ENCODE data around the gene SIRPB1.
A peak's percentile ranks its signal among the peaks of the same experiment; 100 is the strongest.

The SIRPB1 gene

DNA sequence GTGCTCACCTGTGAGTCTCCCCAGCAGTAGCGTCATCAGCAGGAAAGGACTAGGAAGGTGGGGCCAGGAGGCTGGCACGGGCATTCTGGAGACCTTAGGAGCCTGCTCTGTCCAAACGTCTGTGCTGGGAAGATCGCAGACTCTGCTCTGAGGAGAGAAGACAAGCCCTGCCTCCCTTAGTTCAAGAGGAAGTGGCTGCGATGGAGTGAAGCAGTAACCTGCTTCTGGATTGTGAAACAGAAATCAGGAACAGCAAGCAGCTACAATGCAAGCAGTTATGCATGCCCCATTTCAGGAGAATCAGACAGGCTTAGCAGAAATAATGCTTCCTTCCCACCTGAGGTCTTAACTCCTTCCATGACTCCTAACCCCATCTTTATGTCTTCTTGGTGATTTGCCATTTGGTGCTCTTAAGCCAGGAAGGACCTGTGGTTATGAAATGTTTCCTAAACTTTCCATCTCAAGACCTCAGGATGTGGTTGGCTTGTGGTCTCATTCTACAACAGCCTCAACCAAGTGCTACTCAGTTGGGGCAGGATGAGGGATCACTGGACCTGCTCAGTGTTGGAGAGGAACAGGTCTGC is at the start of gene SIRPB1:
SIRPB1 (minus strand) TSS at position 149 of the 584 bp plus-strand sequence; CDS start at position 84, 65 bp downstream.
- Mint-ChIP-seq H3K4me1 (ENCODE audit: low read depth) (peaks cover 52% of the 10 kb centered on the region), H3K36me3 (ENCODE audit: low read depth) (peaks cover 32% of the 10 kb centered on the region), H3K27me3 (ENCODE audit: low read depth) (no peaks in the 10 kb centered on the region), H3K9me3 (peaks cover 16% of the 10 kb centered on the region), H3K27ac (peak within 1 kb of the TSS; percentile 14), H3K4me3 (peak within 1 kb of the TSS; percentile 26)
- DNase-seq (ENCODE audit: low spot score): no peak

DNA sequence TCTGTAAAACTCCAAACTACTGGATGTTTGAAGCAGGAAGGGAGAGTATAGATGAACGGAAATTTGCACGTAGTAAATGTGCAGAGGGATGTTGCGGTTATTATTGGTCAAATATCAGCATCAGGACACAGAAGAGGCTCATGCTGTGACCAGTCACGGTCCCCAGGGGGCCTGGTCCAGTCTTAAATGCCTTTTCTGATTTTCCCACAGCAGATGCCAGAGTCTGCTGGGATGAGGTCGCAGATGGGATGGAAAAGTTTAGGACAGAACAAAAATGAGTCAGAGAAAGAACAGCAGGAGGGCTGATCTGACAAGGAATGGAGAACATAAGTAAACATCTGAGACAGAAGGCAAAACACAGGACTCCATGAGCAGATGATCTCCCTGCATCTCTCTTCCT is 49.5 kb upstream of the SIRPB1 start:
- no peak overlapping the region for H3K27ac Mint-ChIP-seq
- H3K9me3 Mint-ChIP-seq: peaks cover 21% of the 10 kb centered on the region
- peaks cover 77% of the 10 kb centered on the region for H3K4me1 Mint-ChIP-seq (ENCODE audit: low read depth)
- peaks cover 46% of the 10 kb centered on the region for H3K36me3 Mint-ChIP-seq (ENCODE audit: low read depth)
- no peak for DNase-seq (ENCODE audit: low spot score)
- no peaks in the 10 kb centered on the region for H3K27me3 Mint-ChIP-seq (ENCODE audit: low read depth)
- H3K4me3 Mint-ChIP-seq: no peak overlapping the region

GRCh38 chr20:1667502-1668085 is 47.8 kb upstream of the SIRPB1 start:
- DNase-seq (ENCODE audit: low spot score): no peak
- Mint-ChIP-seq H3K27me3 (ENCODE audit: low read depth) (no peaks in the 10 kb centered on the region), H3K9me3 (peaks cover 21% of the 10 kb centered on the region), H3K36me3 (ENCODE audit: low read depth) (peaks cover 41% of the 10 kb centered on the region), H3K4me3 (peak overlapping the region; percentile 0), H3K4me1 (ENCODE audit: low read depth) (peaks cover 76% of the 10 kb centered on the region), H3K27ac (peak overlapping the region; percentile 72)

- Mint-ChIP-seq H3K27me3 (ENCODE audit: low read depth) (no peaks in the 10 kb centered on the region), H3K27ac (no peak overlapping the region), H3K4me3 (no peak overlapping the region), H3K9me3 (peaks cover 21% of the 10 kb centered on the region), H3K4me1 (ENCODE audit: low read depth) (peaks cover 76% of the 10 kb centered on the region), H3K36me3 (ENCODE audit: low read depth) (peaks cover 35% of the 10 kb centered on the region)
- DNase-seq (ENCODE audit: low spot score): no peak
Measured at GRCh38 chr20:1666802-1667201, 47.0 kb upstream of the SIRPB1 start.

- Mint-ChIP-seq H3K4me3 (peak overlapping the region; percentile 78), H3K9me3 (peaks cover 7% of the 10 kb centered on the region), H3K4me1 (ENCODE audit: low read depth) (peaks cover 76% of the 10 kb centered on the region), H3K36me3 (ENCODE audit: low read depth) (peaks cover 25% of the 10 kb centered on the region), H3K27me3 (ENCODE audit: low read depth) (no peaks in the 10 kb centered on the region), H3K27ac (peak overlapping the region; percentile 85)
- DNase-seq (ENCODE audit: low spot score): no peak
Measured at GRCh38 chr20:1665345-1665744, 45.5 kb upstream of the SIRPB1 start.

GRCh38 chr20:1664911-1665310 is 45.1 kb upstream of the SIRPB1 start:
- H3K27me3 Mint-ChIP-seq (ENCODE audit: low read depth): no peaks in the 10 kb centered on the region
- peak overlapping the region; percentile 85 for H3K27ac Mint-ChIP-seq
- H3K4me1 Mint-ChIP-seq (ENCODE audit: low read depth): peaks cover 76% of the 10 kb centered on the region
- H3K36me3 Mint-ChIP-seq (ENCODE audit: low read depth): peaks cover 23% of the 10 kb centered on the region
- peak overlapping the region; percentile 78 for H3K4me3 Mint-ChIP-seq
- DNase-seq (ENCODE audit: low spot score): peak; percentile 71
- H3K9me3 Mint-ChIP-seq: peaks cover 7% of the 10 kb centered on the region

- Mint-ChIP-seq H3K36me3 (ENCODE audit: low read depth) (peaks cover 16% of the 10 kb centered on the region), H3K4me1 (ENCODE audit: low read depth) (peaks cover 80% of the 10 kb centered on the region), H3K27me3 (ENCODE audit: low read depth) (no peaks in the 10 kb centered on the region), H3K27ac (peak overlapping the region; percentile 85), H3K4me3 (peak overlapping the region; percentile 78), H3K9me3 (peaks cover 7% of the 10 kb centered on the region)
- no peak for DNase-seq (ENCODE audit: low spot score)
Measured at GRCh38 chr20:1663917-1664316, 44.1 kb upstream of the SIRPB1 start.

GRCh38 chr20:1661542-1662299 is 41.9 kb upstream of the SIRPB1 start:
- Mint-ChIP-seq H3K27ac (peak overlapping the region; percentile 89), H3K27me3 (ENCODE audit: low read depth) (no peaks in the 10 kb centered on the region), H3K36me3 (ENCODE audit: low read depth) (peaks cover 14% of the 10 kb centered on the region), H3K9me3 (no peaks in the 10 kb centered on the region), H3K4me1 (ENCODE audit: low read depth) (peaks cover 84% of the 10 kb centered on the region), H3K4me3 (peak overlapping the region; percentile 58)
- DNase-seq (ENCODE audit: low spot score): no peak

DNA sequence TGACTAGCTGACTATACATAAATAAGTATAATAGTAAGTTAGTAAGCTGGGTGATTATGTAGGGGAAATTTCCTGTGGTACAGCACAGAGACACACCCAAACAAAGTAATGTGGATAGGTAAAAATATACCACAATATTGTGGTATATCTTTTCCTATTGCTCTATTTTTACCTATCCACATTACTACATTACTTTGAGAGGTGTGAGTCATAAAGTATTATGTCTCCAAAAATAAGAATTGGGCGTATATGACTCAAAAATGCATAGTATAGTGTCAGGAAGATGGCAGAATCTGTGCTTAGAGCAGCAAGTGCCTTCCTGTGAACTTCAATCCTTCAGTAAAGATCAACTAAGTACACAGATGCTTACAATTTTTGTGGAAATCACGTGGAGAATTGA is 40.4 kb upstream of the SIRPB1 start:
- Mint-ChIP-seq H3K4me1 (ENCODE audit: low read depth) (peaks cover 85% of the 10 kb centered on the region), H3K36me3 (ENCODE audit: low read depth) (peaks cover 20% of the 10 kb centered on the region), H3K9me3 (no peaks in the 10 kb centered on the region), H3K27ac (peak overlapping the region; percentile 89), H3K27me3 (ENCODE audit: low read depth) (no peaks in the 10 kb centered on the region), H3K4me3 (peak overlapping the region; percentile 58)
- DNase-seq (ENCODE audit: low spot score): no peak

- no peak for DNase-seq (ENCODE audit: low spot score)
- H3K36me3 Mint-ChIP-seq (ENCODE audit: low read depth): peaks cover 41% of the 10 kb centered on the region
- peak within 1 kb of the TSS; percentile 92 for H3K4me3 Mint-ChIP-seq
- H3K27me3 Mint-ChIP-seq (ENCODE audit: low read depth): no peaks in the 10 kb centered on the region
- peaks cover 21% of the 10 kb centered on the region for H3K9me3 Mint-ChIP-seq
- peaks cover 82% of the 10 kb centered on the region for H3K4me1 Mint-ChIP-seq (ENCODE audit: low read depth)
- H3K27ac Mint-ChIP-seq: peak within 1 kb of the TSS; percentile 98
Measured at GRCh38 chr20:1657556-1658334, 37.9 kb upstream of the SIRPB1 start, which contains the start of gene SIRPG. Gene SIRPG (minus strand): TSS chr20:1657779. CDS start chr20:1657714, 65 bp downstream.

- Mint-ChIP-seq H3K4me1 (ENCODE audit: low read depth) (peaks cover 80% of the 10 kb centered on the region), H3K36me3 (ENCODE audit: low read depth) (peaks cover 45% of the 10 kb centered on the region), H3K27me3 (ENCODE audit: low read depth) (no peaks in the 10 kb centered on the region), H3K9me3 (peaks cover 22% of the 10 kb centered on the region), H3K4me3 (peak overlapping the region; percentile 92), H3K27ac (peak overlapping the region; percentile 98)
- no peak for DNase-seq (ENCODE audit: low spot score)
Measured at GRCh38 chr20:1656844-1657243, 37.0 kb upstream of the SIRPB1 start.

- Mint-ChIP-seq H3K36me3 (ENCODE audit: low read depth) (peaks cover 53% of the 10 kb centered on the region), H3K27ac (peak overlapping the region; percentile 83), H3K9me3 (peaks cover 22% of the 10 kb centered on the region), H3K4me1 (ENCODE audit: low read depth) (peaks cover 81% of the 10 kb centered on the region), H3K27me3 (ENCODE audit: low read depth) (no peaks in the 10 kb centered on the region), H3K4me3 (peak overlapping the region; percentile 84)
- no peak for DNase-seq (ENCODE audit: low spot score)
Measured at GRCh38 chr20:1654996-1655395, 35.2 kb upstream of the SIRPB1 start.

GRCh38 chr20:1652960-1653359 is 33.2 kb upstream of the SIRPB1 start:
- Mint-ChIP-seq H3K36me3 (ENCODE audit: low read depth) (peaks cover 66% of the 10 kb centered on the region), H3K27me3 (ENCODE audit: low read depth) (no peaks in the 10 kb centered on the region), H3K4me3 (peak overlapping the region; percentile 74), H3K27ac (peak overlapping the region; percentile 79), H3K9me3 (peaks cover 22% of the 10 kb centered on the region), H3K4me1 (ENCODE audit: low read depth) (peaks cover 64% of the 10 kb centered on the region)
- no peak for DNase-seq (ENCODE audit: low spot score)
